Coronary artery (tissue), 2 donors: ENCODE data around the gene PYY.

Source experiments
- DNase-seq: peaks from one replicate; pipeline ENCODE4 v3.0.0-alpha.2; 2017; ENCODE audit warnings: low spot score
- H3K27ac ChIP-seq, 2 donors: fragments of 200-600 bp; sonication (generic); one replicate each; pipeline ENCODE4 v1.5.1; 2016 to 2019
- H3K4me3 ChIP-seq: fragments of 200-600 bp; sonication (generic); 2 replicates; pipeline ENCODE4 v1.5.1; 2016; ENCODE audit warnings: mild to moderate bottlenecking, moderate library complexity
- CTCF ChIP-seq: fragments of 200-600 bp; sonication (generic); IDR thresholded peaks from one replicate; pipeline ENCODE4 v1.5.1; 2019; ENCODE audit warnings: antibody characterized with exemption

The PYY gene

GRCh38 chr17:43915559-43915958, 38.2 kb downstream of the PYY start:
- H3K4me3 ChIP-seq, result no peak overlapping the region
- no peak for TF ChIP-seq CTCF
- no peak overlapping the region for H3K27ac ChIP-seq
- no peak for DNase-seq

GRCh38 chr17:43914451-43914850, 39.3 kb downstream of the PYY start:
- no peak for TF ChIP-seq CTCF

GRCh38 chr17:43913584-43913983, 40.2 kb downstream of the PYY start:
- Histone ChIP-seq H3K4me3 (no peak overlapping the region), H3K27ac (no peak overlapping the region)
- TF ChIP-seq CTCF, result no peak
- DNase-seq, result no peak

More at GRCh38 chr17:43914451-43914850, 39.3 kb downstream of the PYY start:
- Histone ChIP-seq H3K27ac (no peak overlapping the region), H3K4me3 (no peak overlapping the region)
- DNase-seq, result no peak

- H3K4me3 ChIP-seq, result no peak overlapping the region
- DNase-seq, result no peak
- no peak for TF ChIP-seq CTCF
These were observed 41.0 kb downstream of the PYY start for GRCh38 chr17:43912635-43913304.

GRCh38 chr17:43911904-43912303, 41.8 kb downstream of the PYY start:
- no peak for DNase-seq
- H3K4me3 ChIP-seq, result no peak overlapping the region
- H3K27ac ChIP-seq, result no peak overlapping the region
- no peak for TF ChIP-seq CTCF

More at GRCh38 chr17:43912635-43913304, 41.0 kb downstream of the PYY start:
- no peak overlapping the region for H3K27ac ChIP-seq

GRCh38 chr17:43909537-43910231, 44.1 kb downstream of the PYY start:
- no peak for TF ChIP-seq CTCF
- DNase-seq, result no peak
- Histone ChIP-seq H3K27ac (no peak overlapping the region), H3K4me3 (no peak overlapping the region)
